ENCODE measurements around the gene TLR3.

The TLR3 gene

GRCh38 chr4:186027405-186027804 is 41.6 kb upstream of the TLR3 start:
- Histone ChIP-seq H3K27ac (no peak overlapping the region), H3K79me2 (ENCODE audit: insufficient read depth, low read depth) (no peaks in the 10 kb centered on the region), H3K27me3 (ENCODE audit: insufficient read depth, low read depth) (no peaks in the 10 kb centered on the region), H4K20me1 (ENCODE audit: insufficient read depth) (no peaks in the 10 kb centered on the region), H3K4me1 (ENCODE audit: low read depth, poor library complexity, severe bottlenecking) (no peaks in the 10 kb centered on the region), H3K9ac (no peak overlapping the region), H3K36me3 (ENCODE audit: insufficient read depth) (no peaks in the 10 kb centered on the region), H3K4me2 (no peak overlapping the region), H2AFZ (ENCODE audit: low read depth) (no peak overlapping the region), H3K4me3 (IDR thresholded peaks at IDR 0.05; ENCODE audit: insufficient read depth, low read depth, low read length) (no peak overlapping the region)
- TF ChIP-seq, protein P1, sequence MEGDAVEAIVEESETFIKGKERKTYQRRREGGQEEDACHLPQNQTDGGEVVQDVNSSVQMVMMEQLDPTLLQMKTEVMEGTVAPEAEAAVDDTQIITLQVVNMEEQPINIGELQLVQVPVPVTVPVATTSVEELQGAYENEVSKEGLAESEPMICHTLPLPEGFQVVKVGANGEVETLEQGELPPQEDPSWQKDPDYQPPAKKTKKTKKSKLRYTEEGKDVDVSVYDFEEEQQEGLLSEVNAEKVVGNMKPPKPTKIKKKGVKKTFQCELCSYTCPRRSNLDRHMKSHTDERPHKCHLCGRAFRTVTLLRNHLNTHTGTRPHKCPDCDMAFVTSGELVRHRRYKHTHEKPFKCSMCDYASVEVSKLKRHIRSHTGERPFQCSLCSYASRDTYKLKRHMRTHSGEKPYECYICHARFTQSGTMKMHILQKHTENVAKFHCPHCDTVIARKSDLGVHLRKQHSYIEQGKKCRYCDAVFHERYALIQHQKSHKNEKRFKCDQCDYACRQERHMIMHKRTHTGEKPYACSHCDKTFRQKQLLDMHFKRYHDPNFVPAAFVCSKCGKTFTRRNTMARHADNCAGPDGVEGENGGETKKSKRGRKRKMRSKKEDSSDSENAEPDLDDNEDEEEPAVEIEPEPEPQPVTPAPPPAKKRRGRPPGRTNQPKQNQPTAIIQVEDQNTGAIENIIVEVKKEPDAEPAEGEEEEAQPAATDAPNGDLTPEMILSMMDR (conservative IDR thresholded peaks at IDR 0.05; ENCODE audit: low read depth, low read length) = no peak

- H3K4me1 ChIP-seq (ENCODE audit: low read depth, poor library complexity, severe bottlenecking) = no peaks in the 10 kb centered on the region
- no peaks in the 10 kb centered on the region for H3K36me3 ChIP-seq (ENCODE audit: insufficient read depth)
- no peak overlapping the region for H3K27ac ChIP-seq
- TF ChIP-seq, protein P1 (conservative IDR thresholded peaks at IDR 0.05; ENCODE audit: low read depth, low read length) = no peak
- no peaks in the 10 kb centered on the region for H3K27me3 ChIP-seq (ENCODE audit: insufficient read depth, low read depth)
- no peaks in the 10 kb centered on the region for H3K79me2 ChIP-seq (ENCODE audit: insufficient read depth, low read depth)
- H3K9ac ChIP-seq = no peak overlapping the region
- no peaks in the 10 kb centered on the region for H4K20me1 ChIP-seq (ENCODE audit: insufficient read depth)
- no peak overlapping the region for H2AFZ ChIP-seq (ENCODE audit: low read depth)
- no peak overlapping the region for H3K4me2 ChIP-seq
- no peak overlapping the region for H3K4me3 ChIP-seq (IDR thresholded peaks at IDR 0.05; ENCODE audit: insufficient read depth, low read depth, low read length)
These were observed 39.2 kb upstream of the TLR3 start for GRCh38 chr4:186029571-186030398.

GRCh38 chr4:186030399-186030775 is 38.6 kb upstream of the TLR3 start:
- Histone ChIP-seq H4K20me1 (ENCODE audit: insufficient read depth) (no peaks in the 10 kb centered on the region), H3K36me3 (ENCODE audit: insufficient read depth) (no peaks in the 10 kb centered on the region), H3K27me3 (ENCODE audit: insufficient read depth, low read depth) (no peaks in the 10 kb centered on the region), H3K4me1 (ENCODE audit: low read depth, poor library complexity, severe bottlenecking) (no peaks in the 10 kb centered on the region), H3K4me3 (IDR thresholded peaks at IDR 0.05; ENCODE audit: insufficient read depth, low read depth, low read length) (no peak overlapping the region), H3K9ac (no peak overlapping the region), H3K79me2 (ENCODE audit: insufficient read depth, low read depth) (no peaks in the 10 kb centered on the region), H3K27ac (no peak overlapping the region), H3K4me2 (no peak overlapping the region), H2AFZ (ENCODE audit: low read depth) (no peak overlapping the region)
- TF ChIP-seq, protein P1 (conservative IDR thresholded peaks at IDR 0.05; ENCODE audit: low read depth, low read length) = no peak

GRCh38 chr4:186030795-186031194 is 38.2 kb upstream of the TLR3 start:
- no peak overlapping the region for H3K4me2 ChIP-seq
- H3K27me3 ChIP-seq (ENCODE audit: insufficient read depth, low read depth) = no peaks in the 10 kb centered on the region
- H4K20me1 ChIP-seq (ENCODE audit: insufficient read depth) = no peaks in the 10 kb centered on the region
- TF ChIP-seq, protein P1 (conservative IDR thresholded peaks at IDR 0.05; ENCODE audit: low read depth, low read length) = no peak
- H3K4me1 ChIP-seq (ENCODE audit: low read depth, poor library complexity, severe bottlenecking) = no peaks in the 10 kb centered on the region
- H3K9ac ChIP-seq = no peak overlapping the region
- H3K36me3 ChIP-seq (ENCODE audit: insufficient read depth) = no peaks in the 10 kb centered on the region
- H3K27ac ChIP-seq = no peak overlapping the region
- no peak overlapping the region for H3K4me3 ChIP-seq (IDR thresholded peaks at IDR 0.05; ENCODE audit: insufficient read depth, low read depth, low read length)
- H3K79me2 ChIP-seq (ENCODE audit: insufficient read depth, low read depth) = no peaks in the 10 kb centered on the region
- no peak overlapping the region for H2AFZ ChIP-seq (ENCODE audit: low read depth)
